Spleen (tissue), 11 donors: Measurements from ENCODE around the gene PTPRN2. TPM values are rescaled to one million over a fixed set of nuclear protein-coding genes. Genes with fewer than 3 reads are reported as not detected.

Experiments
- DNase-seq: peaks from one replicate; pipeline ENCODE4 v3.0.0-alpha.2; 2020
- H3K27ac ChIP-seq, 8 donors: fragments of 200-600 bp; sonication (generic) in 7 of 8; 1 replicate in 4 of 8; 2 replicates in 4 of 8; pipeline versions ENCODE4 v1.5.0 to v1.8.0; 2016 to 2021; ENCODE audit warnings: inconsistent platforms in 4 of 8, mild to moderate bottlenecking in 4 of 8, moderate library complexity in 1 of 8
- H3K27me3 ChIP-seq, 7 donors: fragments of 200-600 bp; sonication (generic) in 6 of 7; replicated peaks in 1 of 7; 1 replicate in 4 of 7; 2 replicates in 3 of 7; pipeline versions ENCODE4 v1.5.0 to v1.8.0; 2016 to 2021; ENCODE audit warnings: inconsistent platforms in 3 of 7, mild to moderate bottlenecking in 1 of 7
- H3K36me3 ChIP-seq, 6 donors: fragments of 200-600 bp; sonication (generic) in 5 of 6; 1 replicate in 4 of 6; 2 replicates in 2 of 6; pipeline versions ENCODE4 v1.5.0 to v1.8.0; 2016 to 2021; ENCODE audit warnings: inconsistent platforms in 2 of 6
- H3K4me1 ChIP-seq, 6 donors: fragments of 200-600 bp; sonication (generic) in 5 of 6; 1 replicate in 3 of 6; 2 replicates in 3 of 6; pipeline versions ENCODE4 v1.5.0 to v1.8.0; 2016 to 2021; ENCODE audit warnings: inconsistent platforms in 3 of 6
- H3K4me3 ChIP-seq, 8 donors: fragments of 200-600 bp; sonication (generic) in 7 of 8; 1 replicate in 4 of 8; 2 replicates in 4 of 8; pipeline versions ENCODE4 v1.5.0 to v1.8.0; 2016 to 2021; ENCODE audit warnings: inconsistent platforms in 4 of 8, mild to moderate bottlenecking in 4 of 8, moderate library complexity in 2 of 8
- H3K9me3 ChIP-seq, 8 donors: fragments of 200-600 bp; sonication (generic) in 7 of 8; 1 replicate in 4 of 8; 2 replicates in 4 of 8; pipeline versions ENCODE4 v1.5.0 to v1.8.0; 2016 to 2021; ENCODE audit warnings: inconsistent platforms in 4 of 8
- POLR2A ChIP-seq, 3 donors: fragments of 450-650 bp; IDR thresholded peaks; one replicate each; pipeline ENCODE4 v1.5.1; 2017; ENCODE audit warnings: antibody characterized with exemption in 3 of 3, mild to moderate bottlenecking in 1 of 3
- POLR2AphosphoS5 ChIP-seq, 3 donors: sonication (generic); formaldehyde crosslinking; IDR thresholded peaks; one replicate each; pipeline ENCODE4 v1.5.1; 2017; ENCODE audit warnings: antibody characterized with exemption in 3 of 3
- whole genome bisulfite sequencing, 5 donors: extraction: QIAGEN DNeasy Blood & Tissue Kit in 3 of 5; methylation state at CpG; one replicate each; pipeline versions ENCODE4 v1.1.5 to v1.1.7; 2013 to 2018; 5-methylcytosine and 5-hydroxymethylcytosine counted together
- intact Hi-C: fragments of 100-400 bp; cut with DNase I; formaldehyde crosslinking; loops from one replicate; pipeline ENCODE4 v1.15.0; 2023; ENCODE audit warnings: low total_unique reads
- polyA plus RNA-seq, 3 donors: library from polyadenylated mRNA; stranded (reverse); fragments of 200-250 nt; gene quantifications; one replicate each; pipeline ENCODE4 v1.2.1, GENCODE V29; 2013
- total RNA-seq, 7 donors: library from RNA; depleted of rRNA in 3 of 7; stranded (reverse); fragments of >200 nt in 3 of 7; fragmentation: NEBNext Ultra II Directional in 4 of 7; extraction: Animal tissue kit (Norgen Biotek cat#: 25700) in 4 of 7; gene quantifications; one replicate each; pipeline versions ENCODE4 v1.1.0 to v1.2.1, GENCODE V29; 2016 to 2021
- TF ChIP-seq, protein P1 (sequence below), 11 experiments: fragments of 200-600 bp in 7 of 11; fragments of 450-650 bp in 4 of 11; sonication (generic) in 4 of 11; IDR thresholded peaks in 8 of 11; conservative IDR thresholded peaks in 3 of 11; 1 replicate in 7 of 11; 2 replicates in 4 of 11; pipeline versions ENCODE4 v1.4.0 to v1.8.0; 2016 to 2021; ENCODE audit warnings: antibody characterized with exemption in 11 of 11, inconsistent platforms in 4 of 11, mild to moderate bottlenecking in 1 of 11
- donor health status: healthy with polysubstance abuse.
- donor health status: DM: no; HTN: no; CAD: no; lungs with moderate emphysema.
- donor health status: DM: no; HTN: no; CAD: no.
- donor health status: Bipolar disorder and iron deficiency.
- donor health status: healthy.
- donor health status: DM: no; HTN: no; CAD: no.
- donor health status: DM: yes; HTN: yes; CAD: no.

The PTPRN2 gene
- total and polyA plus RNA-seq, 10 donors: 7.0 to 22.8 (median 16.8) TPM

DNA sequence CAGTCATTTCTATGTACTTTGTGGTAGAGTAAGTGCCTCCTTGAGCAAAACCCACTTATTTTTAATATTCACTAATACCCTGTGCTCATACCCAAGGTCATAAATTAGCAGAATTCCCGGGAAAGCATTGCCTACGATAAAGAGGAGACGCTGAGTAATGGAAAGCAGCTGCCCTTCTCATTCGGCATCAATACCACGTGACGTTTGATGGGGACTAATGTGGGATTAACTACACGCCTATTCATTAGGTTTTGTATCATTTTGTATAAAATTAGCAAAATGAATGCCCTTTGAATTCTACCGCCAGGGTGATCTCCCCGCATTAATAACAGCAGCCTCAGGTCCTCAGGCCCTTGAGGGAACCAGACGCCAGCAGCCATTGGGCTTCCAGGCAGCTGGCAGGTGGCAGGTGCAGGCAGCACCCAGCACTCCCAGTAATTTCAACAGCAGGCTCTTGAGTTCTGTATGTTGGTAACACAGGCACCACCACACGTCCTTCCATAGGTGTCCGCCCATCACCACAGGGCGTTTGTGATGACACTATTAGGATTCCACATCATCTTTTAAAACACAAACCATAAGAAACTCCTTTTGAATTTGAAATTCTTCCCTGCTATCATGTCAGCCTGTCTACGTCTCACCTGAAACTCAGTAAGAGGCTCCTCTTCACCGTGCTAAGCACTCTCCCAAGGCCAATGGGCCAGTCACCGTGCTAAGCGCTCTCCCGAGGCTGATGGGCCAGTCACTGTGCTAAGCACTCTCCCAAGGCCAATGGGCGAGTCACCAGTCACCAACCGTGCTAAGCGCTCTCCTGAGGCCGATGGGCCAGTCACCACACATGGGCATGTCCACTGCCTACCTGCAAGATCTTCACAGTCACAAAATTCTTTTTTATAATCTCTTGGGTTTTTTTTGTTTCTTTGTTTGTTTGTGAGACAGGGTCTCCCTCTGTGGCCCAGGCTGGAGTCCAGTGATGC lies 509.4 kb downstream of the PTPRN2 start:
- 81 to 88% (median 82%) methylated on average over 22 of the region's 22 CpGs for WGBS, 5 donors
- intact Hi-C loops: no loop called here
- no peaks in the 10 kb centered on the region for H3K4me1 ChIP-seq
- no peak overlapping the region for H3K27ac ChIP-seq
- peak; percentile 54 for DNase-seq
- no peak overlapping the region for H3K4me3 ChIP-seq
- TF ChIP-seq POLR2AphosphoS5 (IDR thresholded peaks at IDR 0.05): no peak
- no peak for TF ChIP-seq POLR2A (IDR thresholded peaks at IDR 0.05)
- TF ChIP-seq, protein P1, sequence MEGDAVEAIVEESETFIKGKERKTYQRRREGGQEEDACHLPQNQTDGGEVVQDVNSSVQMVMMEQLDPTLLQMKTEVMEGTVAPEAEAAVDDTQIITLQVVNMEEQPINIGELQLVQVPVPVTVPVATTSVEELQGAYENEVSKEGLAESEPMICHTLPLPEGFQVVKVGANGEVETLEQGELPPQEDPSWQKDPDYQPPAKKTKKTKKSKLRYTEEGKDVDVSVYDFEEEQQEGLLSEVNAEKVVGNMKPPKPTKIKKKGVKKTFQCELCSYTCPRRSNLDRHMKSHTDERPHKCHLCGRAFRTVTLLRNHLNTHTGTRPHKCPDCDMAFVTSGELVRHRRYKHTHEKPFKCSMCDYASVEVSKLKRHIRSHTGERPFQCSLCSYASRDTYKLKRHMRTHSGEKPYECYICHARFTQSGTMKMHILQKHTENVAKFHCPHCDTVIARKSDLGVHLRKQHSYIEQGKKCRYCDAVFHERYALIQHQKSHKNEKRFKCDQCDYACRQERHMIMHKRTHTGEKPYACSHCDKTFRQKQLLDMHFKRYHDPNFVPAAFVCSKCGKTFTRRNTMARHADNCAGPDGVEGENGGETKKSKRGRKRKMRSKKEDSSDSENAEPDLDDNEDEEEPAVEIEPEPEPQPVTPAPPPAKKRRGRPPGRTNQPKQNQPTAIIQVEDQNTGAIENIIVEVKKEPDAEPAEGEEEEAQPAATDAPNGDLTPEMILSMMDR (IDR thresholded peaks at IDR 0.05 in 8 of 11, conservative IDR thresholded peaks at IDR 0.05 in 3 of 11): no peak
- H3K27me3 ChIP-seq: peaks cover 0 to 16% (median 0%) of the 10 kb centered on the region in 7 donors
- H3K36me3 ChIP-seq: no peaks in the 10 kb centered on the region
- H3K9me3 ChIP-seq: no peaks in the 10 kb centered on the region

DNA sequence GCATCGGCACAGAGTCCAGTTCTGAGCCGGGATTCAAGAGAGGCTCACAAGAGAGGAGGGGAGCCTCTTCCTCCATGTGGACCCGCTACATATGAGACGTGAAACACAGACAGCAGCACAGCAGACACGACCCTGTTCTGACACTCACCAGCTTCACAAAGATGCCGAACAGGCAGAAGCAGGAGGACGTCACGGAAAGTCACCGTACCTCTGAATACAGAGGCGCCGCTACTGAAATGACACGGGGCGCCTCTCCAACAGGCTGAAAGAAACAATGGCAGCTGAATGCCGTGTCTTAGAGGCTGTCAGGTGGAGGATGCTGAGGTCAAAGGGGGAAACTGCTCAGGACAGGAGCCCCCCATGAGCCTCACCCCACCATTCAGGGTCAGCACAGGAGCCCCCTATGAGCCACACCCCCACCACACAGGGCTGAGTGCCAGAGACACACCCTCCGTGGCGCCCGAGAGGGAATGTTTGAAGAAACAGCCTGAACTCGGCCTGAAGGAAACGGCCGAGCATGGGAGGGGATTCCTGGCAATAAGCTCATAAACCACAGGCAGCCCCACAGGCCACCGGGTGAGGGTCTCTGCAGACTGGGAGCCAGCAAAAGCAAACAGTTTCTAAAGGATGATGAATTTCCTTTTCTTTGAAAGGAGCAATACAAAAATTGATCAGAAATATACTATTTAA lies 510.3 kb downstream of the PTPRN2 start:
- Histone ChIP-seq H3K4me1 (no peaks in the 10 kb centered on the region), H3K27ac (no peak overlapping the region), H3K4me3 (no peak overlapping the region), H3K9me3 (no peaks in the 10 kb centered on the region), H3K27me3 (peaks cover 0 to 16% (median 0%) of the 10 kb centered on the region in 7 donors), H3K36me3 (no peaks in the 10 kb centered on the region)
- 48 to 69% (median 61%) methylated on average over 21 of the region's 21 CpGs for WGBS, 5 donors
- peak; percentile 55 for DNase-seq
- intact Hi-C loops: no loop called here
- TF ChIP-seq POLR2AphosphoS5 (IDR thresholded peaks at IDR 0.05) (no peak), POLR2A (IDR thresholded peaks at IDR 0.05) (no peak)
- TF ChIP-seq, protein P1 (IDR thresholded peaks at IDR 0.05 in 8 of 11, conservative IDR thresholded peaks at IDR 0.05 in 3 of 11): no peak

DNA sequence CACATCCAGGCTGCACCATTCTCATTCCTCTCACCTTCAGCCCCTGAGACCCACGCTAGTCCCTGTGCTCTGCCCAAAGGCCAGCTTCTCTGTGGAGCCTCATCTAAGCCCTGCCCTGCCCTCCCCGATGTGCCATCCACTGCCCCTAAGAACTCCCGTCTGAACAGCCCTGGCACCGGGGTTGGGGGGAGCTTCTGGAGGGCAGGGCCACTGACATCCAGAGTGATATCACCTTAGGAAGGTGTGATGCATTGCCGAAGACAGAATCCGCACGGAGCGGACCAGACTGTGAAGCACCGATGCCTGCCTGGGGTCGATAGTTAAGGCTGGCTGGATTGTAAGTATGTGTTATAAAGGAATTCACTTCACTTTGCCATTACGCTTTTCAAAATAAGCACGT lies 511.0 kb downstream of the PTPRN2 start:
- H3K4me1 ChIP-seq: no peaks in the 10 kb centered on the region
- peaks cover 0 to 16% (median 0%) of the 10 kb centered on the region in 7 donors for H3K27me3 ChIP-seq
- TF ChIP-seq, protein P1 (IDR thresholded peaks at IDR 0.05 in 8 of 11, conservative IDR thresholded peaks at IDR 0.05 in 3 of 11): no peak
- no peak for TF ChIP-seq POLR2AphosphoS5 (IDR thresholded peaks at IDR 0.05)
- TF ChIP-seq POLR2A (IDR thresholded peaks at IDR 0.05): no peak
- H3K36me3 ChIP-seq: no peaks in the 10 kb centered on the region
- no peak overlapping the region for H3K4me3 ChIP-seq
- 81 to 90% (median 86%) methylated on average over 12 of the region's 12 CpGs for WGBS, 5 donors
- no peaks in the 10 kb centered on the region for H3K9me3 ChIP-seq
- DNase-seq: peak; percentile 70
- intact Hi-C loops: no loop called here
- no peak overlapping the region for H3K27ac ChIP-seq

DNA sequence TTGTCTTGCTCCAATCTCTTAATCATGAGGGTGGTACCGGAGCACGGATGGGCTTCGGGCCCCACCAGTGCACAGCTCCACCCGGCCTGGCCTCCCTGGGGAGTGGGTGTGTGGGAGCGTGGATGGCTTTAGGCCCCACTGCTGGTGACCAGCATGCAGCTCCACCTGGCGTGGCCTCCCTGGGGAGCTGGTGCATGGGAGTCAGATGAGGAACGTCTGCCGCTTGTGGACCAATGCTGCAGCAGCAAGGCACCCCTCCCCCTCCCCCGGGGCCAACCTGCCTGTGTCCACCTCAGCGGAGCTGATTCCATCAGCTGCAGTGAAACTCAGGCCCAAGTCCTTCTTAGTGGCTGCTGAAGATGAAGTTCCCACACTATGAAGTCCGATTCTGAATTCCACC lies 511.4 kb downstream of the PTPRN2 start:
- WGBS, 5 donors: 82 to 92% (median 85%) methylated on average over 7 to 11 of the region's 11 CpGs
- TF ChIP-seq, protein P1 (IDR thresholded peaks at IDR 0.05 in 8 of 11, conservative IDR thresholded peaks at IDR 0.05 in 3 of 11): no peak
- TF ChIP-seq POLR2AphosphoS5 (IDR thresholded peaks at IDR 0.05) (no peak), POLR2A (IDR thresholded peaks at IDR 0.05) (no peak)
- peak; percentile 69 for DNase-seq

More for the DNA sequence above, 511.4 kb downstream of the PTPRN2 start:
- intact Hi-C loops: no loop called here
- Histone ChIP-seq H3K27me3 (peaks cover 0 to 16% (median 0%) of the 10 kb centered on the region in 7 donors), H3K4me3 (no peak overlapping the region), H3K36me3 (no peaks in the 10 kb centered on the region), H3K4me1 (no peaks in the 10 kb centered on the region), H3K9me3 (no peaks in the 10 kb centered on the region), H3K27ac (no peak overlapping the region)
